IMR-90 (cell line): Measurements from ENCODE around the gene NR5A1. TPM values are rescaled to one million over a fixed set of nuclear protein-coding genes. Genes with fewer than 3 reads are reported as not detected.

Experiments
- ATAC-seq: fragments of 200-7000 bp; cut with Tn5 transposase; 2 replicates; pipeline ENCODE4 v1.9.1; 2020; ENCODE audit warnings: low read depth, mild to moderate bottlenecking, moderate library complexity
- BruUV-seq: library from RNA; stranded (reverse); fragments of 400-500 nt; replicated peaks from 2 replicates; lab custom pipeline; 2021; lab: Mats Ljungman, UMichigan
- CTCF ChIA-PET: fragments of 300-600 bp; formaldehyde crosslinking; extraction: SDS; loops from one replicate; lab custom pipeline; 2021; ENCODE audit warnings: antibody characterized with exemption; lab: Yijun Ruan, JAX
- POLR2A ChIA-PET: fragments of 300-600 bp; sonication (Branson Sonifier 250); formaldehyde crosslinking; loops from one replicate; lab custom pipeline; 2022; ENCODE audit warnings: antibody characterized with exemption; ENCODE audit not compliant: unreplicated experiment; lab: Charles Lee
- DNase-seq: peaks from one replicate; pipeline ENCODE4 v3.0.0; 2013
- H2AFZ ChIP-seq: replicated peaks from 2 replicates; pipeline ENCODE3; 2013; ENCODE audit warnings: low read length, mild to moderate bottlenecking; ENCODE audit not compliant: poor library complexity
- H2AK5ac ChIP-seq: 2 replicates; pipeline ENCODE4 v1.6.1; 2013; ENCODE audit warnings: low read depth, low read length, inconsistent platforms
- H2AK9ac ChIP-seq: replicated peaks from 2 replicates; pipeline ENCODE3; 2013; ENCODE audit warnings: mild to moderate bottlenecking, low read depth, low read length, moderate library complexity; ENCODE audit not compliant: poor library complexity
- H2BK120ac ChIP-seq: 2 replicates; pipeline ENCODE4 v1.6.1; 2013; ENCODE audit warnings: low read depth, low read length, inconsistent platforms
- H2BK15ac ChIP-seq: 3 replicates; pipeline ENCODE4 v1.6.1; 2013; ENCODE audit warnings: low read depth, low read length, inconsistent platforms
- H2BK20ac ChIP-seq: 2 replicates; pipeline ENCODE4 v1.6.1; 2013; ENCODE audit warnings: low read depth, mild to moderate bottlenecking, inconsistent platforms, low read length, moderate library complexity
- H2BK5ac ChIP-seq: 2 replicates; pipeline ENCODE4 v1.6.1; 2013; ENCODE audit warnings: mild to moderate bottlenecking, low read depth, low read length, inconsistent platforms; ENCODE audit not compliant: poor library complexity, severe bottlenecking
- H3K14ac ChIP-seq: replicated peaks from 2 replicates; pipeline ENCODE4 v1.6.1; 2013; ENCODE audit warnings: low read depth, low read length, inconsistent platforms
- H3K18ac ChIP-seq: 2 replicates; pipeline ENCODE4 v1.6.1; 2013; ENCODE audit warnings: low read depth, low read length, control low read depth
- H3K23ac ChIP-seq: 2 replicates; pipeline ENCODE4 v1.6.1; 2013; ENCODE audit warnings: low read depth, low read length, inconsistent platforms
- H3K27ac ChIP-seq: 2 replicates; pipeline ENCODE4 v1.5.1; 2013; ENCODE audit warnings: mild to moderate bottlenecking, control low read depth, low read length; ENCODE audit not compliant: insufficient read depth
- H3K27me3 ChIP-seq: 2 replicates; pipeline ENCODE4 v1.6.1; 2013; ENCODE audit warnings: low read length; ENCODE audit not compliant: control insufficient read depth, insufficient read depth
- H3K36me3 ChIP-seq: 2 replicates; pipeline ENCODE4 v1.6.1; 2013; ENCODE audit warnings: low read length, mixed read lengths; ENCODE audit not compliant: control insufficient read depth, insufficient read depth
- H3K4ac ChIP-seq: 2 replicates; pipeline ENCODE4 v1.6.1; 2013; ENCODE audit warnings: low read depth, low read length, inconsistent platforms
- H3K4me1 ChIP-seq: 2 replicates; pipeline ENCODE4 v1.6.1; 2013; ENCODE audit warnings: low read length, mixed read lengths; ENCODE audit not compliant: control insufficient read depth, insufficient read depth
- H3K4me2 ChIP-seq: 2 replicates; pipeline ENCODE4 v1.6.1; 2013; ENCODE audit warnings: low read depth, mild to moderate bottlenecking, control low read depth, low read length, moderate library complexity
- H3K4me3 ChIP-seq: 2 replicates; pipeline ENCODE4 v1.5.1; 2013; ENCODE audit warnings: low read depth, mild to moderate bottlenecking, control low read depth, low read length, moderate library complexity; ENCODE audit not compliant: insufficient read depth
- H3K56ac ChIP-seq: 2 replicates; pipeline ENCODE4 v1.6.1; 2013; ENCODE audit warnings: low read length, inconsistent platforms; ENCODE audit not compliant: insufficient read depth; ENCODE audit errors: extremely low read depth
- H3K79me1 ChIP-seq, 2 experiments: 2 replicates each; pipeline ENCODE4 v1.6.1; 2013; ENCODE audit warnings: low read length in 2 of 2, inconsistent platforms in 1 of 2, low read depth in 1 of 2
- H3K9ac ChIP-seq: 2 replicates; pipeline ENCODE4 v1.6.1; 2013; ENCODE audit warnings: low read depth, low read length, control low read depth
- H3K9me1 ChIP-seq: 2 replicates; pipeline ENCODE4 v1.6.1; 2013; ENCODE audit warnings: low read length, inconsistent platforms; ENCODE audit not compliant: insufficient read depth
- H3K9me3 ChIP-seq: 2 replicates; pipeline ENCODE4 v1.6.1; 2013; ENCODE audit warnings: low read length; ENCODE audit not compliant: control insufficient read depth, insufficient read depth
- H4K20me1 ChIP-seq: 2 replicates; pipeline ENCODE4 v1.6.1; 2013; ENCODE audit warnings: low read length, inconsistent platforms; ENCODE audit not compliant: insufficient read depth
- H4K5ac ChIP-seq: 2 replicates; pipeline ENCODE4 v1.6.1; 2013; ENCODE audit warnings: mild to moderate bottlenecking, low read depth, low read length, control low read depth
- H4K8ac ChIP-seq, 2 experiments: 2 replicates each; pipeline ENCODE4 v1.6.1; 2013; ENCODE audit warnings: low read depth in 2 of 2, low read length in 2 of 2, control low read depth in 1 of 2, inconsistent platforms in 1 of 2
- H4K91ac ChIP-seq: 2 replicates; pipeline ENCODE4 v1.6.1; 2013; ENCODE audit warnings: low read depth, low read length, inconsistent platforms; ENCODE audit not compliant: insufficient read depth
- BHLHE40 ChIP-seq: fragments of 150-350 bp; IDR thresholded peaks from 2 replicates; pipeline ENCODE4 v1.6.1; 2016; ENCODE audit warnings: mild to moderate bottlenecking, low read depth, low read length
- CEBPB ChIP-seq: IDR thresholded peaks from 2 replicates; pipeline ENCODE4 v1.6.1; 2012; ENCODE audit warnings: low read depth, low read length, improper control_type of control experiment
- CHD1 ChIP-seq: IDR thresholded peaks from 2 replicates; pipeline ENCODE4 v1.6.1; 2012; ENCODE audit warnings: low read depth, low read length, improper control_type of control experiment
- CTCF ChIP-seq: conservative IDR thresholded peaks from 2 replicates; pipeline ENCODE4 v1.5.1; 2012; ENCODE audit warnings: mild to moderate bottlenecking, low read depth, low read length, improper control_type of control experiment
- FOS ChIP-seq: fragments of 150-350 bp; IDR thresholded peaks from 2 replicates; pipeline ENCODE4 v1.6.1; 2016; ENCODE audit warnings: low read depth, low read length
- MAFK ChIP-seq: IDR thresholded peaks from 2 replicates; pipeline ENCODE4 v1.6.1; 2012; ENCODE audit warnings: low read depth, low read length, improper control_type of control experiment
- MAZ ChIP-seq: IDR thresholded peaks from 2 replicates; pipeline ENCODE4 v1.6.1; 2012; ENCODE audit warnings: low read depth, mild to moderate bottlenecking, low read length, improper control_type of control experiment, moderate library complexity, borderline replicate concordance
- MXI1 ChIP-seq: IDR thresholded peaks from 2 replicates; pipeline ENCODE4 v1.6.1; 2012; ENCODE audit warnings: low read depth, mild to moderate bottlenecking, low read length, moderate library complexity, borderline replicate concordance
- POLR2A ChIP-seq: IDR thresholded peaks from 2 replicates; pipeline ENCODE4 v1.6.1; 2012; ENCODE audit warnings: mild to moderate bottlenecking, low read depth, low read length
- RAD21 ChIP-seq: IDR thresholded peaks from 2 replicates; pipeline ENCODE4 v1.6.1; 2012; ENCODE audit warnings: low read length, improper control_type of control experiment
- RCOR1 ChIP-seq: IDR thresholded peaks from 2 replicates; pipeline ENCODE4 v1.6.1; 2012; ENCODE audit warnings: mild to moderate bottlenecking, low read length, improper control_type of control experiment; ENCODE audit not compliant: insufficient replicate concordance
- RFX5 ChIP-seq: IDR thresholded peaks from 2 replicates; pipeline ENCODE4 v1.8.0; 2012; ENCODE audit warnings: low read depth, mild to moderate bottlenecking, low read length, moderate library complexity
- SMC3 ChIP-seq: fragments of 150-350 bp; IDR thresholded peaks from 2 replicates; pipeline ENCODE4 v1.6.1; 2016; ENCODE audit warnings: low read depth, mild to moderate bottlenecking, antibody characterized with exemption, low read length, moderate library complexity
- USF2 ChIP-seq: fragments of 150-350 bp; IDR thresholded peaks from 2 replicates; pipeline ENCODE4 v1.6.1; 2017; ENCODE audit warnings: mild to moderate bottlenecking, antibody characterized with exemption, low read length, low read depth
- WGBS, 2 experiments: methylation state at CpG; one replicate each; pipeline versions ENCODE4 v1.1.5 to v1.1.7; 2013; ENCODE audit warnings: missing lambda C conversion rate in 2 of 2; ENCODE audit not compliant: insufficient read length in 1 of 2; ENCODE audit errors: extremely low coverage in 2 of 2; 5-methylcytosine and 5-hydroxymethylcytosine counted together
- dilution Hi-C: fragments of 300-500 bp; cut with HindIII; formaldehyde crosslinking; loops from one replicate; pipeline ENCODE4 v1.14.3; 2018; ENCODE audit warnings: low sequenced_read_pairs; ENCODE audit not compliant: unreplicated experiment
- in situ Hi-C: fragments of 300-500 bp; cut with MboI; formaldehyde crosslinking; loops from 3 replicates; pipeline ENCODE4 v1.14.3; 2019; ENCODE audit warnings: low sequenced_read_pairs, inconsistent platforms, mixed read lengths
- intact Hi-C: fragments of 100-400 bp; cut with micrococcal nuclease; formaldehyde crosslinking; loops from 2 replicates; pipeline ENCODE4 v1.10.0; 2022
- polyA plus RNA-seq, 3 experiments: library from polyadenylated mRNA; depleted of rRNA; stranded (reverse); fragments of >200 nt; gene quantifications; 2 replicates each; pipeline ENCODE4 v1.2.3, GENCODE V29; 2012; ENCODE audit warnings: low replicate concordance in 1 of 3
- total RNA-seq: library from RNA; depleted of rRNA; stranded (reverse); fragments of >200 nt; gene quantifications from 2 replicates; pipeline ENCODE4 v1.2.3, GENCODE V29; 2012

The NR5A1 gene
- total and polyA plus RNA-seq, 2 of the 4 experiments (the other 2 are of a cell fraction) = not detected

GRCh38 chr9:124450241-124450924 lies 56.8 kb downstream of the NR5A1 start, which contains the start of gene ADGRD2:
Gene ADGRD2, plus strand, starts transcription at chr9:124450451. Its CDS starts 1,216 bp downstream, at chr9:124451667.
- ATAC-seq (peak; percentile 73), DNase-seq (peak; percentile 4)
- Histone ChIP-seq H2BK15ac (no peak within 1 kb of the TSS), H2AFZ (peak within 1 kb of the TSS; percentile 87), H3K18ac (no peak within 1 kb of the TSS), H2AK5ac (no peak within 1 kb of the TSS), H3K23ac (no peak within 1 kb of the TSS), H3K27ac (no peak within 1 kb of the TSS), H3K27me3 (peaks cover 54% of the 10 kb centered on the region), H3K9me1 (no peaks in the 10 kb centered on the region), H2BK20ac (no peak within 1 kb of the TSS), H2AK9ac (no peak within 1 kb of the TSS), H3K36me3 (no peaks in the 10 kb centered on the region), H3K9ac (no peak within 1 kb of the TSS), H3K4me1 (no peaks in the 10 kb centered on the region), H3K14ac (no peak within 1 kb of the TSS), H4K91ac (no peak within 1 kb of the TSS), H4K20me1 (no peaks in the 10 kb centered on the region), H4K8ac (no peak within 1 kb of the TSS), H3K79me1 (no peaks in the 10 kb centered on the region), H4K5ac (no peak within 1 kb of the TSS), H2BK5ac (no peak within 1 kb of the TSS), H2BK120ac (no peak within 1 kb of the TSS), H3K4me3 (no peak within 1 kb of the TSS; the same call in 1 of the 2 replicates), H3K9me3 (no peaks in the 10 kb centered on the region), H3K56ac (no peak within 1 kb of the TSS), H3K4me2 (peak within 1 kb of the TSS; percentile 60), H3K4ac (no peak within 1 kb of the TSS)
- WGBS, 2 experiments = 3% methylated on average over 17 of the region's 41 CpGs; no CpG with 5 or more reads in 1 of the 2 experiments
- ChIA-PET POLR2A (no interaction called here), CTCF (no interaction called here)
- in situ Hi-C loops = no loop called here
- dilution Hi-C loops = no loop called here
- no TSS peak for BruUV-seq
- no peak for TF ChIP-seq BHLHE40
- TF ChIP-seq MXI1 = no peak
- TF ChIP-seq SMC3 = no peak
- TF ChIP-seq MAFK = no peak
- no peak for TF ChIP-seq FOS
- TF ChIP-seq CTCF = no peak
- no peak for TF ChIP-seq USF2
- TF ChIP-seq RAD21 = no peak
- TF ChIP-seq RCOR1 = no peak
- no peak for TF ChIP-seq CEBPB
- no peak for TF ChIP-seq MAZ
- TF ChIP-seq POLR2A = no peak
- TF ChIP-seq CHD1 = no peak
- TF ChIP-seq RFX5 = no peak
- intact Hi-C loops = no loop called here
